Tibial nerve (tissue), 4 donors: Measurements from ENCODE around the gene LSP1. TPM values are rescaled to one million over a fixed set of nuclear protein-coding genes. Genes with fewer than 3 reads are reported as not detected.

Experiments
- DNase-seq, 2 donors: peaks; one replicate each; pipeline ENCODE4 v3.0.0-alpha.2; 2019; ENCODE audit warnings: low spot score in 2 of 2
- H3K27ac ChIP-seq, 4 donors: fragments of 200-600 bp; sonication (generic) in 3 of 4; one replicate each; pipeline ENCODE4 v1.5.1; 2017 to 2019; ENCODE audit warnings: mild to moderate bottlenecking in 1 of 4
- H3K27me3 ChIP-seq, 2 donors: fragments of 200-600 bp; sonication (generic) in 1 of 2; one replicate each; pipeline versions ENCODE4 v1.5.1 to v1.6.0; 2017 to 2019
- H3K36me3 ChIP-seq, 3 donors: fragments of 200-600 bp; sonication (generic); one replicate each; pipeline ENCODE4 v1.5.1; 2018 to 2019
- H3K4me1 ChIP-seq, 4 donors: fragments of 200-600 bp; sonication (generic) in 3 of 4; one replicate each; pipeline ENCODE4 v1.5.1; 2017 to 2019
- H3K4me3 ChIP-seq, 4 donors: fragments of 200-600 bp; sonication (generic) in 3 of 4; one replicate each; pipeline ENCODE4 v1.5.1; 2017 to 2019; ENCODE audit warnings: mild to moderate bottlenecking in 1 of 4, moderate library complexity in 1 of 4
- H3K9me3 ChIP-seq, 4 donors: fragments of 200-600 bp; sonication (generic) in 3 of 4; one replicate each; pipeline ENCODE4 v1.5.1; 2017 to 2019
- CTCF ChIP-seq, 5 experiments: fragments of 200-600 bp in 3 of 5; fragments of 450-650 bp in 2 of 5; sonication (generic) in 3 of 5; IDR thresholded peaks; one replicate each; pipeline ENCODE4 v1.5.1; 2016 to 2019; ENCODE audit warnings: antibody characterized with exemption in 5 of 5, mild to moderate bottlenecking in 3 of 5, moderate library complexity in 2 of 5
- EP300 ChIP-seq, 2 donors: sonication (generic); formaldehyde crosslinking; IDR thresholded peaks; one replicate each; pipeline ENCODE4 v1.6.1; 2017; ENCODE audit warnings: antibody characterized with exemption in 2 of 2, mild to moderate bottlenecking in 1 of 2
- POLR2A ChIP-seq, 2 donors: fragments of 450-650 bp; IDR thresholded peaks; one replicate each; pipeline ENCODE4 v1.6.1; 2017; ENCODE audit warnings: antibody characterized with exemption in 2 of 2, mild to moderate bottlenecking in 2 of 2, moderate library complexity in 2 of 2
- WGBS, 2 donors: methylation state at CpG; one replicate each; pipeline ENCODE4 v1.1.5; 2018; 5-methylcytosine and 5-hydroxymethylcytosine counted together
- total RNA-seq, 4 donors: library from RNA; depleted of rRNA; stranded (reverse); fragments of >200 nt; gene quantifications; one replicate each; pipeline ENCODE4 v1.1.0, GENCODE V29; 2016

LSP1 gene
- total RNA-seq, 4 donors from 2014 or later, result 36.9 to 69.0 (median 50.2) TPM

DNA sequence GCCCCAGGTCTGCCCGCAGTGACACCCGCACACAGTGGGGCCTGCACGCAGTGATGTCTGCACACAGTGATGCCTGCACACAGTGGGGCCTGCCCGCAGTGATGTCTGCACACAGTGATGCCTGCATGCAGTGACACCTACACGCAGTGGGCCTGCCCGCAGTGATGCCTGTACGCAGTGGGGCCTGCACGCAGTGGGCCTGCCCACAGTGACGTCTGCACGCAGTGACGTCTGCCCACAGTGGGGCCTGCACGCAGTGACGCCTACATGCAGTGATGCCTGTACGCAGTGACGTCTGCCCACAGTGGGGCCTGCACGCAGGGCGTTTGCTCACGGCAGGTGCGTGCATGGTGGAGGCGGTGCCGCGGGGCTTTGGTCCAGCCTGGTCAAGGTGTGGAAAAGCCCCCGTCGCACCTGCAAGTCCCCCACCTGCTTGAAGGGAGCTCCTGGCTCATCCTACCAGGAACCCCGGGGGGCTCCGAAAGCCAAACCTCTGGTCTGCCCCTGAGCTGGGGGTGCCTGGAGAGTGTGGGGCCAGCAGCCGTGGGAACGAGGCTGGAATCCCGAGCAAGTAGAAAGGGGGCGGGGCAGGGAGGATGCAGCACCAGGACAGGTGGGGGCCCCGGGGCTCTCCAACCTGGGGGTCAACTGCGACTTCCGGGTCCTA lies 27.0 kb upstream of the LSP1 start:
- peak overlapping the region; percentile 73 to 91 (median 82) for H3K27ac ChIP-seq
- no peaks in the 10 kb centered on the region for H3K27me3 ChIP-seq
- H3K4me1 ChIP-seq, result peaks cover 0 to 78% (median 40%) of the 10 kb centered on the region in 4 donors
- no peaks in the 10 kb centered on the region for H3K9me3 ChIP-seq
- no peak for DNase-seq
- no peak overlapping the region for H3K4me3 ChIP-seq
- no peaks in the 10 kb centered on the region for H3K36me3 ChIP-seq
- WGBS, 2 donors, result 68 to 81% methylated on average over 22 to 23 of the region's 33 CpGs
- TF ChIP-seq EP300 (IDR thresholded peaks at IDR 0.05) (no peak), CTCF (IDR thresholded peaks at IDR 0.05) (no peak), POLR2A (IDR thresholded peaks at IDR 0.05) (no peak)

DNA sequence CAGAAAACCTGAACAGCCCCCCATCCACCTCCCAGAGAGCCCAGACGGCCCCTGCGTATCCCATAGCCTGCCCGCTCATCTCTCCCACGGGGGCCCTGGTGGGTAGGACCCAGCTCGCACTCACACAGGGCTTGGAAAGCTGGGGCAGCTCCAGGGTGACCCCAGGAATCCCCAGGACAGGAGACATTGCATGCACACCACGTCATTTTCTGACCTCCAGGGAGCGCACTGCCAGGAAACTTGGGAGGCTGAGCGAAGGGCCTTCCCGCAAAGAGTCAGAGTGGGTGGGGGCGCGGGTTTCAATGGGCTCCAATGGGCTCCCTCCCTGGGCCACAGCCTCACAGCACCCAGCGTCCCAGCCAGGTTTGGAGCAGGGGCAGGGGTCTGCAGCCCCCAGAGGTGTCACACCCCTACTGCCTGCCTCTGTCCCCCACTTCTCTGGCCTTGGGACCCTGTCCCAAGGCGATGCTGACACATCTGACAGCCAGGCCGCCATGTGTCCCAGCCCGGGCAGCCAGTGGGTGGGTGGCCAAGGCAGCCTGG lies 26.3 kb upstream of the LSP1 start:
- DNase-seq, result peak in 1 of 2 donors; percentile 40
- no peak for TF ChIP-seq POLR2A (IDR thresholded peaks at IDR 0.05)
- peak in 1 of 5 experiments; percentile 14 for TF ChIP-seq CTCF (IDR thresholded peaks at IDR 0.05)
- TF ChIP-seq EP300 (IDR thresholded peaks at IDR 0.05), result no peak
- Histone ChIP-seq H3K27ac (peak overlapping the region; percentile 73 to 91 (median 82)), H3K4me3 (no peak overlapping the region), H3K36me3 (no peaks in the 10 kb centered on the region), H3K9me3 (no peaks in the 10 kb centered on the region), H3K27me3 (no peaks in the 10 kb centered on the region), H3K4me1 (peaks cover 0 to 84% (median 40%) of the 10 kb centered on the region in 4 donors)
- 38 to 46% methylated on average over 9 to 15 of the region's 15 CpGs for WGBS, 2 donors

GRCh38 chr11:1827095-1827813 lies 25.6 kb upstream of the LSP1 start:
- no peaks in the 10 kb centered on the region for H3K9me3 ChIP-seq
- peak; percentile 38 to 59 for DNase-seq
- H3K4me3 ChIP-seq, result no peak overlapping the region
- peaks cover 0 to 90% (median 41%) of the 10 kb centered on the region in 4 donors for H3K4me1 ChIP-seq
- peak; percentile 65 to 98 for TF ChIP-seq EP300 (IDR thresholded peaks at IDR 0.05)
- TF ChIP-seq CTCF (IDR thresholded peaks at IDR 0.05), result no peak
- peak in 1 of 2 donors; percentile 18 for TF ChIP-seq POLR2A (IDR thresholded peaks at IDR 0.05)
- H3K27me3 ChIP-seq, result no peaks in the 10 kb centered on the region
- 25 to 40% methylated on average over 22 to 24 of the region's 27 CpGs for WGBS, 2 donors
- H3K27ac ChIP-seq, result peak overlapping the region; percentile 73 to 91 (median 82)
- no peaks in the 10 kb centered on the region for H3K36me3 ChIP-seq

- no peaks in the 10 kb centered on the region for H3K36me3 ChIP-seq
- H3K4me1 ChIP-seq, result peaks cover 0 to 93% (median 48%) of the 10 kb centered on the region in 4 donors
- H3K9me3 ChIP-seq, result no peaks in the 10 kb centered on the region
- 63 to 64% methylated on average over 18 to 19 of the region's 19 CpGs for WGBS, 2 donors
- TF ChIP-seq CTCF (IDR thresholded peaks at IDR 0.05) (no peak), EP300 (IDR thresholded peaks at IDR 0.05) (no peak), POLR2A (IDR thresholded peaks at IDR 0.05) (no peak)
- H3K27ac ChIP-seq, result peak overlapping the region; percentile 5 to 91 (median 67)
- no peak overlapping the region for H3K4me3 ChIP-seq
- DNase-seq, result no peak
- H3K27me3 ChIP-seq, result no peaks in the 10 kb centered on the region
Measured at GRCh38 chr11:1827931-1828330, 25.0 kb upstream of the LSP1 start.

DNA sequence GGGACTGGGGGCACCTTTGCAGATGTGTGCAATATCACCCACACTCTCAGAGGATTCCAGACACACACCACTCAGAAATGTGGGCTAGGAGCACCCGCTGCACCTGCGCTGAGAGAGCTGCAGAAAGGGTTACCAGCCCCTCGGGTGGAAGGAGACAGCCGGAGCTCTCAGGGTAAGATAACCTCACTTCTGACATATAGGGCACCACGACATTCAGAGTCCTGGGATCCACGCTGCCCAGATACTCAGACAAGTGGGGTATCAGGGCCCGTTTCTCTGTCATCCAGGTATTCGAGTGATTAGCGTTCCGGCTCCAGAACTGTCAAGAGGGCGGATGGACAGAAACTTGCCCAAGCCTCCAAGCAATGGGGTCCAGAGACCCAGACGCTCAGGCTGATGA lies 24.3 kb upstream of the LSP1 start:
- H3K4me3 ChIP-seq, result no peak overlapping the region
- no peak for TF ChIP-seq EP300 (IDR thresholded peaks at IDR 0.05)
- no peak for TF ChIP-seq POLR2A (IDR thresholded peaks at IDR 0.05)
- 90% methylated on average over 12 of the region's 12 CpGs for WGBS, 2 donors
- H3K9me3 ChIP-seq, result no peaks in the 10 kb centered on the region
- H3K36me3 ChIP-seq, result no peaks in the 10 kb centered on the region
- no peaks in the 10 kb centered on the region for H3K27me3 ChIP-seq
- peak overlapping the region in 3 of 4 donors; percentile 61 to 91 (median 73) for H3K27ac ChIP-seq
- peaks cover 0 to 94% (median 48%) of the 10 kb centered on the region in 4 donors for H3K4me1 ChIP-seq
- no peak for DNase-seq
